SH-SY5Y (cell line): ENCODE measurements around the gene EXOC3.

Experiments
- GATA2 ChIP-seq: IDR thresholded peaks from 2 replicates; pipeline ENCODE4 v1.6.1; 2011; ENCODE audit warnings: mild to moderate bottlenecking, low read depth, low read length
- GATA3 ChIP-seq: IDR thresholded peaks from 2 replicates; pipeline ENCODE4 v1.6.1; 2011; ENCODE audit warnings: low read depth, mild to moderate bottlenecking, low read length, moderate library complexity

- TF ChIP-seq GATA2: no peak
- no peak for TF ChIP-seq GATA3
Measured at GRCh38 chr5:497090-497700, 54.2 kb downstream of the EXOC3 start.
